K562 (cell line): ENCODE data around the gene ACACB. TPM values are rescaled to one million over a fixed set of nuclear protein-coding genes. Genes with fewer than 3 reads are reported as not detected.

ENCODE experiments used
- BRD9 ChIP-seq: fragments of 450-650 bp; IDR thresholded peaks from 2 replicates; pipeline ENCODE4 v1.6.1; 2018; ENCODE audit warnings: low read depth; ENCODE audit not compliant: partially characterized antibody
- CBFA2T2 ChIP-seq: fragments of 450-650 bp; conservative IDR thresholded peaks from 2 replicates; pipeline ENCODE4 v1.6.1; 2017; ENCODE audit warnings: mild to moderate bottlenecking
- CXXC5 ChIP-seq: fragments of 250-450 bp; sonication (Bioruptor Pico); IDR thresholded peaks from 2 replicates; pipeline ENCODE4 v1.8.0; 2022; ENCODE audit warnings: inconsistent platforms, mild to moderate bottlenecking, moderate library complexity
- DMBX1 ChIP-seq: fragments of 250-450 bp; sonication (Bioruptor Pico); IDR thresholded peaks from 2 replicates; pipeline ENCODE4 v1.8.0; 2022; ENCODE audit warnings: inconsistent platforms, mild to moderate bottlenecking, moderate library complexity, borderline replicate concordance
- EP300 ChIP-seq: IDR thresholded peaks from 2 replicates; pipeline ENCODE4 v1.6.1; 2012; ENCODE audit warnings: low read length, improper control_type of control experiment
- HDAC6 ChIP-seq: IDR thresholded peaks from 2 replicates; pipeline ENCODE4 v1.6.1; 2012; ENCODE audit warnings: low read depth, mild to moderate bottlenecking, control low read depth, inconsistent platforms, low read length, moderate library complexity
- JUNB ChIP-seq: fragments of 450-650 bp; formaldehyde crosslinking; conservative IDR thresholded peaks from 2 replicates; pipeline ENCODE4 v1.4.0; 2020; ENCODE audit warnings: mild to moderate bottlenecking
- KAT7 ChIP-seq: sonication (generic); formaldehyde crosslinking; IDR thresholded peaks from 2 replicates; pipeline ENCODE4 v1.8.0; 2022; ENCODE audit warnings: missing genetic modification reagents, mild to moderate bottlenecking, borderline replicate concordance
- KLF13 ChIP-seq: fragments of 450-650 bp; IDR thresholded peaks from 2 replicates; pipeline ENCODE4 v1.6.1; 2016; ENCODE audit warnings: missing genetic modification characterization, low read depth, mild to moderate bottlenecking, missing compliant biosample characterization, moderate library complexity, borderline replicate concordance
- KLF16 ChIP-seq: IDR thresholded peaks from 2 replicates; pipeline ENCODE4 v1.6.1; 2016; ENCODE audit warnings: antibody characterized with exemption
- MEF2D ChIP-seq: conservative IDR thresholded peaks from 2 replicates; pipeline ENCODE4 v1.6.1; 2016; ENCODE audit warnings: low read depth, missing genetic modification characterization, missing compliant biosample characterization
- MYNN ChIP-seq, 2 experiments: sonication (generic); formaldehyde crosslinking in 1 of 2; IDR thresholded peaks; 2 replicates each; pipeline versions ENCODE4 v1.5.0 to v1.6.1; 2016 to 2020; ENCODE audit warnings: antibody characterized with exemption in 1 of 2, missing genetic modification reagents in 1 of 2
- NFE2L1 ChIP-seq: fragments of 450-650 bp; IDR thresholded peaks from 2 replicates; pipeline ENCODE4 v1.6.1; 2016; ENCODE audit warnings: missing genetic modification characterization, low read depth, mild to moderate bottlenecking, missing compliant biosample characterization, moderate library complexity, borderline replicate concordance
- POLR2AphosphoS2 ChIP-seq: IDR thresholded peaks from 2 replicates; pipeline ENCODE4 v1.6.1; 2012; ENCODE audit warnings: low read length, improper control_type of control experiment
- POLR2G ChIP-seq: fragments of 200-400 bp; formaldehyde crosslinking; IDR thresholded peaks from 2 replicates; pipeline ENCODE4 v1.6.1; 2017; ENCODE audit warnings: low read depth, mild to moderate bottlenecking, antibody characterized with exemption, low read length, moderate library complexity
- RCOR1 ChIP-seq, 2 experiments: IDR thresholded peaks; 2 replicates each; pipeline ENCODE4 v1.6.1; 2012; ENCODE audit warnings: low read depth in 2 of 2, low read length in 2 of 2, borderline replicate concordance in 1 of 2, improper control_type of control experiment in 1 of 2
- SAFB2 ChIP-seq: fragments of 200-400 bp; formaldehyde crosslinking; IDR thresholded peaks from 2 replicates; pipeline ENCODE4 v1.6.1; 2018; ENCODE audit warnings: borderline replicate concordance, low read length, low read depth, moderate library complexity; ENCODE audit not compliant: severe bottlenecking
- SMAD4 ChIP-seq: fragments of 250-450 bp; sonication (Bioruptor Pico); conservative IDR thresholded peaks from 2 replicates; pipeline ENCODE4 v1.8.0; 2021; ENCODE audit warnings: inconsistent platforms, mild to moderate bottlenecking, moderate library complexity
- ZKSCAN8 ChIP-seq: fragments of 200-800 bp; sonication (Bioruptor generic); IDR thresholded peaks from 2 replicates; pipeline ENCODE4 v1.6.1; 2016; ENCODE audit warnings: missing genetic modification characterization, missing compliant biosample characterization
- ZNF75A ChIP-seq: fragments of 450-650 bp; formaldehyde crosslinking; IDR thresholded peaks from 2 replicates; pipeline ENCODE4 v1.4.0; 2020; ENCODE audit warnings: mild to moderate bottlenecking
- ZNF766 ChIP-seq: fragments of 200-800 bp; sonication (Bioruptor generic); conservative IDR thresholded peaks from 2 replicates; pipeline ENCODE4 v1.6.1; 2016; ENCODE audit warnings: missing genetic modification characterization, missing compliant biosample characterization
- polyA plus RNA-seq, 8 experiments: library from polyadenylated mRNA; depleted of rRNA in 4 of 8; stranded (reverse) in 5 of 8; unstranded in 3 of 8; fragments of >200 nt; fragmentation: Nextera tagmentation in 2 of 8; fragmentation: Illumina TruSeq in 1 of 8; extraction: Ambion mirVana in 2 of 8; extraction: Trizol in 1 of 8; gene quantifications; 2 replicates each; pipeline versions ENCODE4 v1.2.1 to v1.2.3, GENCODE V29; 2011 to 2014; ENCODE audit warnings: inconsistent platforms in 1 of 8, missing spikeins in 1 of 8
- total RNA-seq, 7 experiments: library from RNA; depleted of rRNA in 6 of 7; stranded (reverse); fragments of >200 nt in 6 of 7; fragmentation: Illumina TruSeq in 2 of 7; extraction: Trizol in 2 of 7; gene quantifications; 2 replicates each; pipeline versions ENCODE4 v1.2.1 to v1.2.3, GENCODE V29; 2011 to 2021; ENCODE audit warnings: low replicate concordance in 1 of 7
- TF ChIP-seq, protein P1 (sequence below): conservative IDR thresholded peaks from 2 replicates; pipeline ENCODE4 v1.6.1; 2011; ENCODE audit warnings: low read depth, mild to moderate bottlenecking, low read length; ENCODE audit not compliant: control insufficient read depth
- TF ChIP-seq, protein P2 (sequence below), 3 experiments: IDR thresholded peaks in 2 of 3; conservative IDR thresholded peaks in 1 of 3; 2 replicates each; pipeline ENCODE4 v1.5.1; 2011 to 2012; ENCODE audit warnings: low read length in 3 of 3, mild to moderate bottlenecking in 3 of 3, control low read depth in 2 of 3, improper control_type of control experiment in 1 of 3, inconsistent platforms in 1 of 3, low read depth in 1 of 3, mixed read lengths in 1 of 3, moderate library complexity in 1 of 3; ENCODE audit not compliant: insufficient read depth in 2 of 3
- TF ChIP-seq, protein P3 (sequence below): fragments of 250-450 bp; sonication (Bioruptor Pico); IDR thresholded peaks from 2 replicates; pipeline ENCODE4 v1.8.0; 2021; ENCODE audit warnings: moderate library complexity, mild to moderate bottlenecking, inconsistent platforms

Gene ACACB
- total and polyA plus RNA-seq, 9 of the 15 experiments (the other 6 are each of a cell fraction or from before 2014, with no cell fraction given): 0.10 to 2.5 (median 0.83) TPM

DNA sequence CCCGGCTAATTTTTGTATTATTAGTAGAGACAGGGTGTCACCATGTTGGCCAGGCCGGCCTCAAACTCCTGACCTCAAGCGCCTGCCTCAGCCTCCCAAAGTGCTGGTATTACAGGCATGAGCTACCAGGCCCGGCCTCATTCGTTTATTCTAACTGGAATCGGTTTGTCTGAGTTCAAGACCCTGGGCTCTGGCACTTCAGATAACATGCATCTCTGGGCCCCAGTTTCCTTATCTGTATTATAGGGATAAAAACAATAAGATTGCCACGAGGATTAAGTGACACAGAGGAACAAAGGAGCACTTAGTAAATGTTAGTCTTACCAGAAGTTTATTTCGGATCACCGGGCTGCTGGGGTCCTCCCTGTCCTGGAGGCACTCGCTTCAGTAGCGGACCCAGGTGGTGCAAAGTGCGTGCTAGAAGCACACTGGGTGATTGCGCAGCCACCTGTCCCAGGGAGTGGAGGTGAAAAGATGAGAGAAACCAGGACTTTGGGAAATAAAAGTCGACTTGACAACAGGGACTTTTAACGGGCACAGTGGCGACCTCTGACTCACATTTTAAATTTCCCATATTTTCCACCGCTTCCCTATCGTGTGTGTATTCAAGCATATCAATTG is 37.5 kb downstream of the ACACB start (continued):
- TF ChIP-seq BRD9 (no peak), RCOR1 (IDR thresholded peaks at IDR 0.05; ENCODE audit: borderline replicate concordance in 1 of 2, low read depth in 2 of 2, low read length in 2 of 2) (0 out of 4 replicates have a peak, but pooled peaks of 1 of the 2 experiments have one; percentile 31), MEF2D (tag) (no peak), ZNF75A (no peak), ZNF766 (CRISPR knock-in tag) (0 out of 2 replicates have a peak, but pooled peaks have one; percentile 18), SAFB2 (no peak), POLR2AphosphoS2 (no peak), JUNB (no peak), NFE2L1 (no peak), ZKSCAN8 (CRISPR knock-in tag) (no peak), HDAC6 (no peak), CXXC5 (CRISPR knock-in tag) (no peak), DMBX1 (CRISPR knock-in tag) (no peak), SMAD4 (CRISPR knock-in tag) (no peak), KAT7 (no peak), EP300 (peak; percentile 60), KLF16 (no peak), CBFA2T2 (peak; percentile 23; the same call in 1 of the 2 replicates), POLR2G (no peak), MYNN (IDR thresholded peaks at IDR 0.05) (peak; percentile 100), MYNN (CRISPR knock-in tag; IDR thresholded peaks at IDR 0.05) (peak; percentile 96), KLF13 (tag) (no peak)
- TF ChIP-seq, protein P1, sequence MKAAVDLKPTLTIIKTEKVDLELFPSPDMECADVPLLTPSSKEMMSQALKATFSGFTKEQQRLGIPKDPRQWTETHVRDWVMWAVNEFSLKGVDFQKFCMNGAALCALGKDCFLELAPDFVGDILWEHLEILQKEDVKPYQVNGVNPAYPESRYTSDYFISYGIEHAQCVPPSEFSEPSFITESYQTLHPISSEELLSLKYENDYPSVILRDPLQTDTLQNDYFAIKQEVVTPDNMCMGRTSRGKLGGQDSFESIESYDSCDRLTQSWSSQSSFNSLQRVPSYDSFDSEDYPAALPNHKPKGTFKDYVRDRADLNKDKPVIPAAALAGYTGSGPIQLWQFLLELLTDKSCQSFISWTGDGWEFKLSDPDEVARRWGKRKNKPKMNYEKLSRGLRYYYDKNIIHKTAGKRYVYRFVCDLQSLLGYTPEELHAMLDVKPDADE: no peak
- TF ChIP-seq, protein P2, sequence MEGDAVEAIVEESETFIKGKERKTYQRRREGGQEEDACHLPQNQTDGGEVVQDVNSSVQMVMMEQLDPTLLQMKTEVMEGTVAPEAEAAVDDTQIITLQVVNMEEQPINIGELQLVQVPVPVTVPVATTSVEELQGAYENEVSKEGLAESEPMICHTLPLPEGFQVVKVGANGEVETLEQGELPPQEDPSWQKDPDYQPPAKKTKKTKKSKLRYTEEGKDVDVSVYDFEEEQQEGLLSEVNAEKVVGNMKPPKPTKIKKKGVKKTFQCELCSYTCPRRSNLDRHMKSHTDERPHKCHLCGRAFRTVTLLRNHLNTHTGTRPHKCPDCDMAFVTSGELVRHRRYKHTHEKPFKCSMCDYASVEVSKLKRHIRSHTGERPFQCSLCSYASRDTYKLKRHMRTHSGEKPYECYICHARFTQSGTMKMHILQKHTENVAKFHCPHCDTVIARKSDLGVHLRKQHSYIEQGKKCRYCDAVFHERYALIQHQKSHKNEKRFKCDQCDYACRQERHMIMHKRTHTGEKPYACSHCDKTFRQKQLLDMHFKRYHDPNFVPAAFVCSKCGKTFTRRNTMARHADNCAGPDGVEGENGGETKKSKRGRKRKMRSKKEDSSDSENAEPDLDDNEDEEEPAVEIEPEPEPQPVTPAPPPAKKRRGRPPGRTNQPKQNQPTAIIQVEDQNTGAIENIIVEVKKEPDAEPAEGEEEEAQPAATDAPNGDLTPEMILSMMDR (IDR thresholded peaks at IDR 0.05 in 2 of 3, conservative IDR thresholded peaks at IDR 0.05 in 1 of 3; ENCODE audit: insufficient read depth in 2 of 3, low read depth in 1 of 3, low read length in 3 of 3): no peak; a peak in 1 of 6 replicates
- TF ChIP-seq, protein P3, sequence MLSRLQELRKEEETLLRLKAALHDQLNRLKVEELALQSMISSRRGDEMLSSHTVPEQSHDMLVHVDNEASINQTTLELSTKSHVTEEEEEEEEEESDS (CRISPR knock-in tag): no peak
